Peyer's patch (tissue), 4 donors: Measurements from ENCODE around the gene BAIAP2L1.

Experiments used
- CTCF ChIP-seq, 6 experiments: fragments of 450-650 bp in 4 of 6; fragments of 200-600 bp in 2 of 6; sonication (generic) in 1 of 6; IDR thresholded peaks; one replicate each; pipeline ENCODE4 v1.5.1; 2017 to 2019; ENCODE audit warnings: antibody characterized with exemption in 6 of 6, mild to moderate bottlenecking in 3 of 6, moderate library complexity in 1 of 6
- POLR2A ChIP-seq, 2 donors: fragments of 450-650 bp; IDR thresholded peaks; one replicate each; pipeline ENCODE4 v1.5.1; 2017; ENCODE audit warnings: antibody characterized with exemption in 2 of 2, mild to moderate bottlenecking in 2 of 2, moderate library complexity in 2 of 2

GRCh38 chr7:98429799-98430198 is 28.9 kb upstream of the BAIAP2L1 start:
- TF ChIP-seq POLR2A (IDR thresholded peaks at IDR 0.05) (no peak), CTCF (IDR thresholded peaks at IDR 0.05) (no peak)
